Measurements from ENCODE around the gene PARVA. TPM values are rescaled to one million over a fixed set of nuclear protein-coding genes. Genes with fewer than 3 reads are reported as not detected.

The PARVA gene
- total RNA-seq, 1 experiment from 2014 or later: 18.1 TPM

DNA sequence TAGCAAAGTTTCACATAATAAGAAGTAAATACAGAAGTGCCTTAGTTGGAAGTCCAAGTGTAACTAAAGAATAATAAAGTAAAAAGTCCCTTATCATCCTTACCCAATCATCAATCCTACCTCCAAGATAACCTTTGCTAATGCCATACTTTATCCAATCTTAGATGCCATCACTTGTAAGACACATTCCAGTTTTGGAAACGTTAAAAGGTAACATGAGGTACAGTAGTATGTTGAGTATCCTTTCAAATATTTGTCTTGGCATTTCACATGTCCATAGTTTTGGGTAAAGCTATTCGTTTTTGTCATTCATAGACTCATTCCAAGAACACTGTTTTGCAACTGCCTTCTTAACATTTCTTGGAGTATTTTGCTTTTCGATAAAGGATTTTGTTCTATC is 181.6 kb downstream of the PARVA start:
- peaks cover 22 to 28% of the 10 kb centered on the region in 2 experiments for H3K4me1 Mint-ChIP-seq
- TF ChIP-seq, protein P1, sequence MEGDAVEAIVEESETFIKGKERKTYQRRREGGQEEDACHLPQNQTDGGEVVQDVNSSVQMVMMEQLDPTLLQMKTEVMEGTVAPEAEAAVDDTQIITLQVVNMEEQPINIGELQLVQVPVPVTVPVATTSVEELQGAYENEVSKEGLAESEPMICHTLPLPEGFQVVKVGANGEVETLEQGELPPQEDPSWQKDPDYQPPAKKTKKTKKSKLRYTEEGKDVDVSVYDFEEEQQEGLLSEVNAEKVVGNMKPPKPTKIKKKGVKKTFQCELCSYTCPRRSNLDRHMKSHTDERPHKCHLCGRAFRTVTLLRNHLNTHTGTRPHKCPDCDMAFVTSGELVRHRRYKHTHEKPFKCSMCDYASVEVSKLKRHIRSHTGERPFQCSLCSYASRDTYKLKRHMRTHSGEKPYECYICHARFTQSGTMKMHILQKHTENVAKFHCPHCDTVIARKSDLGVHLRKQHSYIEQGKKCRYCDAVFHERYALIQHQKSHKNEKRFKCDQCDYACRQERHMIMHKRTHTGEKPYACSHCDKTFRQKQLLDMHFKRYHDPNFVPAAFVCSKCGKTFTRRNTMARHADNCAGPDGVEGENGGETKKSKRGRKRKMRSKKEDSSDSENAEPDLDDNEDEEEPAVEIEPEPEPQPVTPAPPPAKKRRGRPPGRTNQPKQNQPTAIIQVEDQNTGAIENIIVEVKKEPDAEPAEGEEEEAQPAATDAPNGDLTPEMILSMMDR (conservative IDR thresholded peaks at IDR 0.05): no peak
- no CpG with 5 or more reads among the region's 3 CpGs for WGBS (ENCODE audit: extremely low coverage, insufficient read length, low lambda C conversion rate)
- peaks cover 0 to 7% (median 0%) of the 10 kb centered on the region in 3 experiments; a peak in 3 of 7 replicates for H3K36me3 Mint-ChIP-seq (ENCODE audit: insufficient read depth in 1 of 3, low read depth in 3 of 3)
- H3T11ph ChIP-seq (ENCODE audit: low read length): no peak overlapping the region
- H3K56ac ChIP-seq (ENCODE audit: insufficient read length, low read depth, low read length): no peak overlapping the region
- no peaks in the 10 kb centered on the region for H3K23me2 ChIP-seq (ENCODE audit: insufficient read length, low read depth, low read length, poor library complexity, severe bottlenecking)
- no peak overlapping the region for H2BK120ac ChIP-seq (ENCODE audit: low read depth, low read length, poor library complexity, severe bottlenecking)
- H3K4me1 ChIP-seq (ENCODE audit: insufficient read depth, low read length): peaks cover 6% of the 10 kb centered on the region; the same call in 1 of the 2 replicates
- no peak overlapping the region for H2BK12ac ChIP-seq (ENCODE audit: insufficient read length, low read depth, low read length)
- H2BK20ac ChIP-seq (ENCODE audit: low read depth, low read length, poor library complexity, severe bottlenecking): no peak overlapping the region
- H3K4me3 Mint-ChIP-seq: no peak overlapping the region
- H3K79me1 ChIP-seq (ENCODE audit: insufficient read depth, low read depth, low read length, poor library complexity, severe bottlenecking): no peaks in the 10 kb centered on the region
- no peak for DNase-seq
- no peak overlapping the region for H3K27ac ChIP-seq (ENCODE audit: insufficient read length, low read depth, low read length)
- H3K27me3 ChIP-seq (ENCODE audit: insufficient read depth, low read length): no peaks in the 10 kb centered on the region
- H3K4ac ChIP-seq (ENCODE audit: low read depth, low read length): no peak overlapping the region
- no peaks in the 10 kb centered on the region for H4K20me1 ChIP-seq (ENCODE audit: control insufficient read depth, insufficient read depth, insufficient read length)
- no peak overlapping the region for H4K5ac ChIP-seq (ENCODE audit: insufficient read length, low read depth, low read length)
- H3K9me3 ChIP-seq (ENCODE audit: control insufficient read depth, low read depth, low read length): no peaks in the 10 kb centered on the region
- no peak overlapping the region for H4K91ac ChIP-seq (ENCODE audit: insufficient read length, low read depth, low read length)
- H2AFZ ChIP-seq (ENCODE audit: low read length): no peak overlapping the region
- H3K14ac ChIP-seq (ENCODE audit: insufficient read depth, low read length): no peak overlapping the region
- no peak overlapping the region for H4K8ac ChIP-seq (replicated peaks; ENCODE audit: insufficient read length, low read depth, low read length)
- no peak overlapping the region for H2BK15ac ChIP-seq (ENCODE audit: low read depth, low read length)
- H3K79me2 ChIP-seq (ENCODE audit: insufficient read depth, low read length): no peaks in the 10 kb centered on the region
- H3K9me3 Mint-ChIP-seq: peaks cover 6 to 7% of the 10 kb centered on the region in 2 experiments; a peak in 4 of 5 replicates
- H3K18ac ChIP-seq (ENCODE audit: insufficient read length, low read depth, low read length): no peak overlapping the region
- H2BK5ac ChIP-seq (ENCODE audit: insufficient read length, low read length): no peak overlapping the region
- no peak overlapping the region for H3K4me2 ChIP-seq (ENCODE audit: insufficient read depth, insufficient read length, low read length)
- H3K27ac Mint-ChIP-seq: no peak overlapping the region
- H3K27me3 Mint-ChIP-seq (ENCODE audit: low read depth): no peaks in the 10 kb centered on the region; the same call in 1 of the 2 replicates
- no peak overlapping the region for H3K9ac ChIP-seq (ENCODE audit: extremely low read depth, insufficient read length, low read length)
- H3K23ac ChIP-seq (ENCODE audit: insufficient read length, low read depth, low read length): no peak overlapping the region
- H2AK5ac ChIP-seq (ENCODE audit: insufficient read length, low read length): no peak overlapping the region
